ENCODE measurements around the gene TGFBRAP1.
"Not testable (repeated sequence)": the region's sequence is repeated elsewhere in the genome, so short reads cannot be mapped to it uniquely, and the experiment has no call there.

The TGFBRAP1 gene

GRCh38 chr2:105254531-105255210 lies 74.9 kb downstream of the TGFBRAP1 start:
- H3K4me3 ChIP-seq (replicated peaks; ENCODE audit: low read depth, low read length): no peak overlapping the region
- TF ChIP-seq CTCF (IDR thresholded peaks at IDR 0.05; ENCODE audit: low read depth, low read length, missing control alignments): no peak
- no peak for DNase-seq (ENCODE audit: extremely low read depth, low read depth)

DNA sequence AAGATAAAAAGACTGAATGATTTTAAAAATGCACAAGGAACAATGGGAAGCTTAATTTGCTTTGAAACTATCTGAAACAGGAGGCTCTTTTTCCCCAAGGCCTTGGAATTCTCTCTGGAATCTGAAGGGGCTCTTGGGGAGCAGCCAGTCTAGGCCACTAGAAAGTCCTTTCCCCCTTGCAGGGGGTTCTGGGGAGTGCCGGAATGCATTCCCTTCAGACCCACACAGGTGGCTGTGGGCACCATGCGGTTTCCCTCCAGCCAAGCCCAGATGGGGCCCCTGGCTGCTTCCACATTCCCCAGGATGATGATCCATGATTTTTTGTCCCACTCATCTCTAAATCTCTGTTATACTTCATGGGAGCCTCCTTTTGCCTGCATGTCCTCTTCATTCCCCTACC lies 77.3 kb downstream of the TGFBRAP1 start:
- DNase-seq (ENCODE audit: extremely low read depth, low read depth): no peak
- no peak overlapping the region for H3K4me3 ChIP-seq (replicated peaks; ENCODE audit: low read depth, low read length)
- no peak for TF ChIP-seq CTCF (IDR thresholded peaks at IDR 0.05; ENCODE audit: low read depth, low read length, missing control alignments)

DNA sequence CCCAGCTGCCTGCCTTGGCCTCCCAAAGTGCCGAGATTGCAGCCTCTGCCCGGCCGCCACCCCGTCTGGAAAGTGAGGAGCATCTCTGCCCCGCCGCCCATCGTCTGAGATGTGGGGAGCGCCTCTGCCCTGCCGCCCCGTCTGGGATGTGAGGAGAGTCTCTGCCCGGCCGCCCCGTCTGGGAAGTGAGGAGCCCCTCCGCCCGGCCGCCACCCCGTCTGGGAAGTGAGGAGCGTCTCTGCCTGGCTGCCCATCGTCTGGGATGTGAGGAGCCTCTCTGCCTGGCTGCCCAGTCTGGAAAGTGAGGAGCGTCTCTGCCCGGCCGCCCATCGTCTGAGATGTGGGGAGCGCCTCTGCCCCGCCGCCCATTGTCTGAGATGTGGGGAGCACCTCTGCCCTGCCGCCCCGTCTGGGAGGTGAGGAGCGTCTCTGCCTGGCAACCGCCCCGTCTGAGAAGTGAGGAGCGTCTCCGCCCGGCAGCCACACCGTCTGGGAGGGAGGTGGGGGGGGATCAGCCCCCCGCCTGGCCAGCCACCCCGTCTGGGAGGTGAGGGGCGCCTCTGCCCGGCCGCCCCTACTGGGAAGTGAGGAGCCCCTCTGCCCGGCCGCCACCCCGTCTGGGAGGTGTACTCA lies 78.4 kb downstream of the TGFBRAP1 start:
- H3K4me3 ChIP-seq (replicated peaks; ENCODE audit: low read depth, low read length); DNase-seq (ENCODE audit: extremely low read depth, low read depth): not testable (repeated sequence)

- no peak overlapping the region for H3K4me3 ChIP-seq (replicated peaks; ENCODE audit: low read depth, low read length)
- no peak for DNase-seq (ENCODE audit: extremely low read depth, low read depth)
- TF ChIP-seq CTCF (IDR thresholded peaks at IDR 0.05; ENCODE audit: low read depth, low read length, missing control alignments): no peak
Observed at GRCh38 chr2:105249891-105250290, 79.6 kb downstream of the TGFBRAP1 start.

DNA sequence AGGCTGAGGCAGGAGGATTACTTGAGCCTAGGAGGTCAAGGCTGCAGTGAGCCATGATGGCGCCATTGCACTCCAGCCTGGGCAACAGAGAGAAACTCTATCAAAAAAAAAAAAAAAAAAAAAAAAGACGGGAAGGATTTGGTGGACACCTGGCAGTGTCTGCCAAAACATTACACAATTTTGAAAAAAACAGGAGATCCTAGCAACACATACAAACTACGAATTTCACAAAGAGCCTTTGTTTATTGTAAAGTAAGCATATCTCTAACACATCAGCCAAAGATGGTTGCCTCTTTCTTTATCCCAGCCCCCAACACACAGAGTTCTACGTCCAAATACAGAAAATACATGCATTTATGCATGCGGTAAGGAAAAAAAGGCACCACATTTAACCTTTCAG lies 80.4 kb downstream of the TGFBRAP1 start:
- no peak for TF ChIP-seq CTCF (IDR thresholded peaks at IDR 0.05; ENCODE audit: low read depth, low read length, missing control alignments)
- no peak for DNase-seq (ENCODE audit: extremely low read depth, low read depth)
- H3K4me3 ChIP-seq (replicated peaks; ENCODE audit: low read depth, low read length): no peak overlapping the region

DNA sequence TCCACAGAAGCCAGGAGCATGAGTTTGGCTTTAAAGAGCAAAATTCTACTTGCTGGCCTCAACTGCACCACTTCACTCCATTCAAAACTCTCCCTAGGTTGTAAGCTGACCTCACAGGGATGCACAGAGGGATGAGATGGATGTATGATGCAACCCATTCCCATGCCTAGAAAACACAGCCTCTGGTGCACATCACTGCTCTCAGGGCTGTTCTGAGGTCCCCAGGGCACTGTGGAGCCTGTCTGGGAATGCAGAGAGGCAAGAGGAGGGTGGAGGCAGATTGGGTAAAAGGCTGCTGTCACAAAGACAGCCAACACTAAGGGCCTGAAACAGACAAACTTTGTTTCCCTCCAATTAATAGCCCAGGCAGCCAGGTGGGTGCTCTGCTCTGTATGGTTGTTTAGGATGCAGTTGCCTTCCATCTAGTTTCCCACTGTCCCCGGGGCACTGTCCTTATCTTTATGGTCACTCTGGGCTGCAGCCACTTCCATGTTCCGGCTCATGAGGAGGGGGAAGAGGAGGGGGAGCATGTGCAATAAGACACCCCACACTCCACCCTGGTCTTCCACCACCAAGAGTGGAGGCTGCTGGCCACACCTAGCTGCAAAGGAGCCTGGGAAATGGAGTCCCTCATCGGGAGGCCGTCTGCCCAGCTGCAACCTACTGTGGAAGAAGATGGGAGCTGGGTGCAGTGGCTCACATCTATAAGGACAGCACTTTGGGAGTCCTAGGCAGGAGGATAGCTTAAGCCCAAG lies 81.0 kb downstream of the TGFBRAP1 start:
- H3K4me3 ChIP-seq (replicated peaks; ENCODE audit: low read depth, low read length): no peak overlapping the region
- no peak for TF ChIP-seq CTCF (IDR thresholded peaks at IDR 0.05; ENCODE audit: low read depth, low read length, missing control alignments)
- DNase-seq (ENCODE audit: extremely low read depth, low read depth): no peak

DNA sequence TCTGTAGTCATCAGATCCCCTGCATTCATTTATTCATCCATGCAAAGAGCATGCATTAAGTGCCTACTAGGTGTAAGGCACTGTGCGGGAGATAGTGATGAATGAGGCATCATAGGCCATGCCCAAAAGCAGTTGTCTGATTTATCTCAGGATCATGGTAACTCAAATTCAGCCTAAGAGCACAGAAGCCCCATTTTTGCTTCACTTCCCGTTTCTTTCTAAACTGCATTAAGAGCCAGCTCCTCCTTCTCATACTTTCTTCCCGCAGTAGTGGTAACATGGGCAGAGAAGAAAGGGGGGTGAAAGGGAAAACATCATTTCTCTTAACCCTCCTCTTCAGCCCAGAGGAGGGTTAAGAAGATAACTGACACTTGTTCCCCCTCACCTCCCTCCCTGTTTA lies 85.1 kb downstream of the TGFBRAP1 start:
- no peak for TF ChIP-seq CTCF (IDR thresholded peaks at IDR 0.05; ENCODE audit: low read depth, low read length, missing control alignments)
- no peak for DNase-seq (ENCODE audit: extremely low read depth, low read depth)
- no peak overlapping the region for H3K4me3 ChIP-seq (replicated peaks; ENCODE audit: low read depth, low read length)
